ENCODE results near the gene GTF2A1L. TPM values are rescaled to one million over a fixed set of nuclear protein-coding genes. Genes with fewer than 3 reads are reported as not detected.

Gene GTF2A1L
- total and polyA plus RNA-seq, 2 donors (not counting 3 experiments of a cell fraction or from before 2014, with no cell fraction given): 0.46 TPM; not detected in 1

GRCh38 chr2:48572816-48573215, 44.8 kb upstream of the GTF2A1L start:
- no peak overlapping the region for H2AFZ ChIP-seq (ENCODE audit: low read depth, low read length)
- H3K4me3 ChIP-seq (replicated peaks in 1 of 3; ENCODE audit: insufficient read depth in 1 of 3, low read depth in 1 of 3, low read length in 3 of 3): no peak overlapping the region
- H3K27ac ChIP-seq (ENCODE audit: insufficient read depth, low read depth, low read length): no peak overlapping the region
- no peaks in the 10 kb centered on the region for H4K20me1 ChIP-seq (replicated peaks; ENCODE audit: control insufficient read depth, extremely low read depth, insufficient read depth, low read length)
- no peaks in the 10 kb centered on the region for H3K79me2 ChIP-seq (ENCODE audit: control insufficient read depth, insufficient read depth, low read length)
- no TSS peak for BruUV-seq (replicated peaks)
- no peaks in the 10 kb centered on the region for H3K27me3 ChIP-seq (ENCODE audit: control insufficient read depth in 2 of 2, insufficient read depth in 2 of 2, low read length in 2 of 2)
- no peak for DNase-seq (ENCODE audit: low read depth, low spot score)
- no peak for FAIRE-seq
- no peaks in the 10 kb centered on the region for H3K9me3 ChIP-seq (replicated peaks; ENCODE audit: control insufficient read depth, insufficient read depth, low read length)
- dilution Hi-C loops (cut with MboI; ENCODE audit: extremely low pct_ligation_motif_present, low sequenced_read_pairs) (no loop called here), intact Hi-C loops (cut with micrococcal nuclease) (no loop called here)
- POLR2A ChIA-PET: no interaction called here
- CTCF ChIA-PET: no interaction called here
- no peak overlapping the region for H3K4me2 ChIP-seq (ENCODE audit: insufficient read depth, low read length)
- no peaks in the 10 kb centered on the region for H3K36me3 ChIP-seq (ENCODE audit: control insufficient read depth in 2 of 2, extremely low read depth in 1 of 2, insufficient read depth in 2 of 2, low read length in 2 of 2)
- H3K9ac ChIP-seq (replicated peaks; ENCODE audit: extremely low read depth, insufficient read depth, low read length): no peak overlapping the region
- no peaks in the 10 kb centered on the region for H3K4me1 ChIP-seq (ENCODE audit: control insufficient read depth, extremely low read depth, insufficient read depth, low read length)
- TF ChIP-seq MAX (IDR thresholded peaks at IDR 0.05; ENCODE audit: insufficient read depth, insufficient read length): no peak
- no peak for TF ChIP-seq FOS (IDR thresholded peaks at IDR 0.05; ENCODE audit: borderline replicate concordance, insufficient read depth, low read length)
- TF ChIP-seq POLR2AphosphoS5 (IDR thresholded peaks at IDR 0.05; ENCODE audit: insufficient read depth, low read depth, low read length): no peak
- TF ChIP-seq EZH2 (IDR thresholded peaks at IDR 0.05; ENCODE audit: borderline replicate concordance, low read depth, low read length, severe bottlenecking): no peak
- TF ChIP-seq GATA2 (IDR thresholded peaks at IDR 0.05; ENCODE audit: insufficient read depth, insufficient read length, low read depth, low read length): no peak
- TF ChIP-seq MYC (IDR thresholded peaks at IDR 0.05; ENCODE audit: low read depth, low read length): no peak
- TF ChIP-seq CTCF (IDR thresholded peaks at IDR 0.05; ENCODE audit: extremely low read depth in 1 of 2, insufficient read depth in 1 of 2, low read depth in 1 of 2, low read length in 2 of 2): no peak
- TF ChIP-seq POLR2A (IDR thresholded peaks at IDR 0.05; ENCODE audit: low read depth, low read length): no peak
- TF ChIP-seq JUN (IDR thresholded peaks at IDR 0.05; ENCODE audit: borderline replicate concordance, insufficient read depth, insufficient read length, low read depth): no peak
- no peaks in the 10 kb centered on the region for H3K9me1 ChIP-seq (replicated peaks; ENCODE audit: control insufficient read depth, extremely low read depth, insufficient read depth, low read length)
